Mesendoderm (in vitro differentiated cells): ENCODE measurements around the gene SLCO2A1.

Experiments used
- DNase-seq: peaks from one replicate; pipeline ENCODE4 v3.0.0; 2013
- H2AK5ac ChIP-seq: 2 replicates; pipeline ENCODE4 v1.6.1; 2013; ENCODE audit warnings: low read length, inconsistent platforms
- H2BK120ac ChIP-seq: 2 replicates; pipeline ENCODE4 v1.6.1; 2013; ENCODE audit warnings: low read depth, mild to moderate bottlenecking, low read length, moderate library complexity, mixed read lengths
- H2BK15ac ChIP-seq: replicated peaks from 2 replicates; pipeline ENCODE4 v1.6.1; 2013; ENCODE audit warnings: low read depth, mild to moderate bottlenecking, moderate library complexity
- H2BK5ac ChIP-seq: 2 replicates; pipeline ENCODE4 v1.6.1; 2013; ENCODE audit warnings: low read length, inconsistent platforms
- H3K18ac ChIP-seq: 2 replicates; pipeline ENCODE4 v1.6.1; 2013; ENCODE audit warnings: mild to moderate bottlenecking, low read length, mixed read lengths
- H3K23ac ChIP-seq: one replicate; pipeline ENCODE4 v1.6.1; 2013; ENCODE audit warnings: low read length
- H3K27ac ChIP-seq: 2 replicates; pipeline ENCODE4 v1.5.1; 2013; ENCODE audit warnings: low read depth, mild to moderate bottlenecking, inconsistent platforms, low read length, moderate library complexity
- H3K27me3 ChIP-seq: 2 replicates; pipeline ENCODE4 v1.6.1; 2013; ENCODE audit warnings: low read length, control low read depth, mild to moderate bottlenecking, inconsistent platforms; ENCODE audit not compliant: insufficient read depth, poor library complexity
- H3K36me3 ChIP-seq: 2 replicates; pipeline ENCODE4 v1.6.1; 2013; ENCODE audit warnings: low read length, inconsistent platforms; ENCODE audit not compliant: control insufficient read depth, insufficient read depth
- H3K4ac ChIP-seq: one replicate; pipeline ENCODE4 v1.6.1; 2013; ENCODE audit warnings: low read depth, mild to moderate bottlenecking, low read length, moderate library complexity
- H3K4me1 ChIP-seq: 2 replicates; pipeline ENCODE4 v1.6.1; 2013; ENCODE audit warnings: low read depth, low read length, inconsistent platforms; ENCODE audit not compliant: control insufficient read depth
- H3K4me2 ChIP-seq: 2 replicates; pipeline ENCODE4 v1.6.1; 2013; ENCODE audit warnings: low read length
- H3K4me3 ChIP-seq: 2 replicates; pipeline ENCODE4 v1.5.1; 2013; ENCODE audit warnings: mild to moderate bottlenecking, low read length
- H3K56ac ChIP-seq: one replicate; pipeline ENCODE4 v1.6.1; 2013; ENCODE audit warnings: low read length
- H3K79me1 ChIP-seq: 2 replicates; pipeline ENCODE4 v1.6.1; 2013; ENCODE audit warnings: low read length, inconsistent platforms
- H3K79me2 ChIP-seq: 2 replicates; pipeline ENCODE4 v1.6.1; 2013; ENCODE audit warnings: mild to moderate bottlenecking, low read length; ENCODE audit not compliant: control insufficient read depth, insufficient read depth
- H3K9ac ChIP-seq: 2 replicates; pipeline ENCODE4 v1.6.1; 2013; ENCODE audit warnings: low read length, inconsistent platforms
- H4K5ac ChIP-seq: one replicate; pipeline ENCODE4 v1.6.1; 2013; ENCODE audit warnings: low read length
- H4K8ac ChIP-seq: one replicate; pipeline ENCODE4 v1.6.1; 2013; ENCODE audit warnings: low read depth, mild to moderate bottlenecking, control low read depth, low read length, moderate library complexity
- WGBS: extraction: QIAGEN DNeasy Blood & Tissue Kit; methylation state at CpG from one replicate; pipeline ENCODE4 v1.1.7; 2013; ENCODE audit warnings: low lambda C conversion rate, missing lambda C conversion rate; ENCODE audit not compliant: insufficient coverage; ENCODE audit errors: extremely low coverage; 5-methylcytosine and 5-hydroxymethylcytosine counted together

SLCO2A1 gene

DNA sequence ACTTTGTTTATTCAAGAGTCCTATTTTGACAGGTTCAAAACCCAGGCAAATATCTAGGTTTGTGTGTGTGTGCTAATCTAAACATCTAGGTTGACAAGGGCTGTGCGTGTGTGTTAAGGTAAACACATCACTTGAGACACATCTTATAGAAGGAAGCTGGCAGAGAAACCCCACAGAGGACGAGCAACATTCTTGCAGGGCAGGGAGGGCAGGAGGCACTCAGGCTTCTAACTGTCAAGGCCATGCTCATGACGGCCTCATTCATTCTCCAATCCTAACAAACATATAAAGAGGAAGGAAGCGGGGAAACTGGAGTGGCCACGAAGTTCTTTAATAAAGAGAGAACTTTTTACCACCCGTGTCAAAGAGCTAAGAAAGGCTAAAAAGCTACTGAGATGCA lies 43.4 kb downstream of the SLCO2A1 start:
- no peaks in the 10 kb centered on the region for H3K27me3 ChIP-seq
- DNase-seq: no peak
- no peaks in the 10 kb centered on the region for H3K36me3 ChIP-seq
- H3K23ac ChIP-seq: peak overlapping the region; percentile 48
- peaks cover 6% of the 10 kb centered on the region for H3K79me1 ChIP-seq
- H2AK5ac ChIP-seq: peak overlapping the region; percentile 84
- H2BK5ac ChIP-seq: peak overlapping the region; percentile 98
- WGBS: no CpG with 5 or more reads among the region's 6 CpGs
- peaks cover 41% of the 10 kb centered on the region for H3K4me1 ChIP-seq
- H3K4ac ChIP-seq: peak overlapping the region; percentile 83
- no peak overlapping the region for H3K4me3 ChIP-seq
- peak overlapping the region; percentile 55 for H3K18ac ChIP-seq
- H3K56ac ChIP-seq: peak overlapping the region; percentile 85
- H2BK120ac ChIP-seq: peak overlapping the region; percentile 97
- H4K8ac ChIP-seq: no peak overlapping the region
- H3K4me2 ChIP-seq: no peak overlapping the region
- H3K79me2 ChIP-seq: no peaks in the 10 kb centered on the region
- no peak overlapping the region for H2BK15ac ChIP-seq
- peak overlapping the region; percentile 93 for H4K5ac ChIP-seq
- peak overlapping the region; percentile 45 for H3K9ac ChIP-seq
- peak overlapping the region; percentile 39 for H3K27ac ChIP-seq

DNA sequence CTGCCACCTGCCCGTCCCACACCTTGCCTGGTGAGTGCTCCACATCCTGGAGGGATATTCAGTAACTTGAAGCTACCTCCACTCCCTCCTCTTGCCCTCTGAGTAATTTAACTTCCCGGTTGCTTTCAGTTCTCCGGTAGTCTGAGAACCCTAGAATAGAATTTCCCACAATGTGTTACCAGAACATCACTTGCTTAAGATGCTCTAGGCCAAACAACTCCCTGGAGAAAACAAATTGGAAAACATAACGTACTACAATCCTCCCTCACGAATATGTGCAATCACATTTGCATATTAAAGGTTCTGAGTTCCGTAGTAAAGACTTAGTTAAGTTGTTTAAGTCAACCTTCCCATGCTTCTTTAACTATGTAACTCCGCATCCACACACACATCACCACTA lies 44.8 kb downstream of the SLCO2A1 start:
- no peaks in the 10 kb centered on the region for H3K27me3 ChIP-seq
- H2AK5ac ChIP-seq: no peak overlapping the region
- no peak overlapping the region for H2BK15ac ChIP-seq
- peaks cover 36% of the 10 kb centered on the region for H3K4me1 ChIP-seq
- H3K56ac ChIP-seq: no peak overlapping the region
- H3K18ac ChIP-seq: no peak overlapping the region
- no peaks in the 10 kb centered on the region for H3K79me2 ChIP-seq
- WGBS: 100% methylated on average over 1 of the region's 7 CpGs
- H2BK5ac ChIP-seq: no peak overlapping the region
- H3K4me3 ChIP-seq: no peak overlapping the region
- H2BK120ac ChIP-seq: no peak overlapping the region
- H3K4ac ChIP-seq: no peak overlapping the region
- H3K23ac ChIP-seq: no peak overlapping the region
- DNase-seq: no peak
- no peak overlapping the region for H3K4me2 ChIP-seq
- no peaks in the 10 kb centered on the region for H3K36me3 ChIP-seq
- H3K79me1 ChIP-seq: peaks cover 4% of the 10 kb centered on the region
- no peak overlapping the region for H4K5ac ChIP-seq
- no peak overlapping the region for H3K9ac ChIP-seq
- H4K8ac ChIP-seq: no peak overlapping the region
- no peak overlapping the region for H3K27ac ChIP-seq

GRCh38 chr3:133983576-133984560 lies 45.9 kb downstream of the SLCO2A1 start:
- no peak for DNase-seq

GRCh38 chr3:133983126-133983525 lies 46.6 kb downstream of the SLCO2A1 start:
- peaks cover 4% of the 10 kb centered on the region for H3K79me1 ChIP-seq
- no peak overlapping the region for H2AK5ac ChIP-seq
- no peak overlapping the region for H2BK5ac ChIP-seq
- no peak overlapping the region for H4K8ac ChIP-seq
- H3K4me1 ChIP-seq: peaks cover 30% of the 10 kb centered on the region
- no CpG with 5 or more reads among the region's 7 CpGs for whole genome bisulfite sequencing
- no peak overlapping the region for H2BK15ac ChIP-seq
- H3K18ac ChIP-seq: no peak overlapping the region
- H4K5ac ChIP-seq: no peak overlapping the region
- H3K4ac ChIP-seq: no peak overlapping the region
- no peak overlapping the region for H2BK120ac ChIP-seq
- H3K23ac ChIP-seq: no peak overlapping the region
- no peak overlapping the region for H3K4me2 ChIP-seq
- no peaks in the 10 kb centered on the region for H3K27me3 ChIP-seq
- no peak overlapping the region for H3K4me3 ChIP-seq
- no peak overlapping the region for H3K27ac ChIP-seq
- H3K56ac ChIP-seq: no peak overlapping the region
- H3K79me2 ChIP-seq: no peaks in the 10 kb centered on the region
- no peak overlapping the region for H3K9ac ChIP-seq
- DNase-seq: no peak
- no peaks in the 10 kb centered on the region for H3K36me3 ChIP-seq

More at GRCh38 chr3:133983576-133984560, 45.9 kb downstream of the SLCO2A1 start:
- Histone ChIP-seq H3K27ac (no peak overlapping the region), H4K8ac (no peak overlapping the region), H2AK5ac (peak overlapping the region; percentile 80), H4K5ac (no peak overlapping the region), H3K4ac (no peak overlapping the region), H2BK5ac (peak overlapping the region; percentile 35), H3K9ac (no peak overlapping the region), H2BK120ac (no peak overlapping the region), H3K4me3 (no peak overlapping the region), H3K4me1 (peaks cover 34% of the 10 kb centered on the region), H3K36me3 (no peaks in the 10 kb centered on the region), H3K23ac (no peak overlapping the region), H3K79me1 (peaks cover 4% of the 10 kb centered on the region), H3K56ac (peak overlapping the region; percentile 66), H3K27me3 (no peaks in the 10 kb centered on the region), H2BK15ac (no peak overlapping the region), H3K79me2 (no peaks in the 10 kb centered on the region), H3K4me2 (no peak overlapping the region), H3K18ac (no peak overlapping the region)
- no CpG with 5 or more reads among the region's 9 CpGs for WGBS

DNA sequence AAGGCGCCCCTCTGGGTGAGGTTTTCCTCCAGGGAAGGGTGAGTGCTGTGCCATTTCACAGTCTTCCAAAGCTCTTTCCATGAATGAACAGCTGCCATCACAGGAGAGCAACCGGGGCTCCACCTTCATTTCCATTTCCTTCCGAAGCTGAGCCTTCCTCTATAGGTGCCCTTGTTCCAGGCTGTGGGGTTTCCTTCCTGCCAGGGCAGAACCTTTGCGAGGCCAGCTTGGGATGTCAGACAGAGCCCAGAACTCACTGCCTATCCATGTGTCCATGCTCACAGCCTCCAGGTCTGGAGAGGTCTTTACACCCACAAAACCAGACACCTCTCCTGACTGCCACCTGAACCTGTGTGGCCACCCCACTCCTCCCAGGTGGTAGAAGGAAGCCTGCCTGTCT lies 49.2 kb downstream of the SLCO2A1 start:
- H3K4me3 ChIP-seq: no peak overlapping the region
- H3K23ac ChIP-seq: no peak overlapping the region
- DNase-seq: no peak
- no peak overlapping the region for H3K9ac ChIP-seq
- H2BK5ac ChIP-seq: peak overlapping the region; percentile 30
- peaks cover 2% of the 10 kb centered on the region for H3K36me3 ChIP-seq
- H3K79me2 ChIP-seq: no peaks in the 10 kb centered on the region
- peaks cover 4% of the 10 kb centered on the region for H3K79me1 ChIP-seq
- peak overlapping the region; percentile 28 for H3K18ac ChIP-seq
- H2BK15ac ChIP-seq: no peak overlapping the region
- peaks cover 17% of the 10 kb centered on the region for H3K4me1 ChIP-seq
- no CpG with 5 or more reads among the region's 4 CpGs for WGBS
- no peak overlapping the region for H2AK5ac ChIP-seq
- no peak overlapping the region for H3K27ac ChIP-seq
- no peak overlapping the region for H4K5ac ChIP-seq
- H3K27me3 ChIP-seq: no peaks in the 10 kb centered on the region
- H3K4ac ChIP-seq: peak overlapping the region; percentile 59
- H3K4me2 ChIP-seq: no peak overlapping the region
- H4K8ac ChIP-seq: no peak overlapping the region
- H2BK120ac ChIP-seq: no peak overlapping the region
- peak overlapping the region; percentile 44 for H3K56ac ChIP-seq
